GM23338 (cell line): ENCODE data around the gene RSU1. TPM values are rescaled to one million over a fixed set of nuclear protein-coding genes. Genes with fewer than 3 reads are reported as not detected.

ENCODE experiments used
- ATAC-seq: fragments of 200-7000 bp; cut with Tn5 transposase; 3 replicates; pipeline ENCODE4 v1.9.1; 2020
- DNase-seq: peaks from one replicate; pipeline ENCODE4 v3.0.0-alpha.2; 2015; ENCODE audit warnings: low spot score
- H2AFZ ChIP-seq: fragments of 200-600 bp; sonication (generic); 2 replicates; pipeline ENCODE4 v1.8.0; 2016; ENCODE audit warnings: antibody characterized with exemption, mild to moderate bottlenecking, moderate library complexity
- H3F3A ChIP-seq: fragments of 200-600 bp; sonication (generic); replicated peaks from 2 replicates; pipeline ENCODE4 v1.8.0; 2017; ENCODE audit warnings: antibody characterized with exemption, mixed run types, low read depth
- H3K27ac ChIP-seq: fragments of 200-600 bp; sonication (generic); 2 replicates; pipeline ENCODE4 v1.6.1; 2016; ENCODE audit warnings: low read depth
- H3K27me3 ChIP-seq: fragments of 200-600 bp; sonication (generic); 2 replicates; pipeline ENCODE4 v1.8.0; 2016; ENCODE audit warnings: mild to moderate bottlenecking, mixed run types, moderate library complexity; ENCODE audit not compliant: insufficient read depth
- H3K36me3 ChIP-seq: fragments of 200-600 bp; sonication (generic); 2 replicates; pipeline ENCODE4 v1.8.0; 2016; ENCODE audit warnings: mild to moderate bottlenecking; ENCODE audit not compliant: insufficient read depth
- H3K4me1 ChIP-seq: fragments of 200-600 bp; sonication (generic); 2 replicates; pipeline ENCODE4 v1.8.0; 2016; ENCODE audit warnings: mild to moderate bottlenecking, moderate library complexity; ENCODE audit not compliant: insufficient read depth
- H3K4me2 ChIP-seq: fragments of 200-600 bp; sonication (generic); 2 replicates; pipeline ENCODE4 v1.7.1; 2017; ENCODE audit warnings: mixed run types
- H3K4me3 ChIP-seq: fragments of 200-600 bp; sonication (generic); 2 replicates; pipeline ENCODE4 v1.6.1; 2016; ENCODE audit warnings: mixed run types
- H3K79me2 ChIP-seq: fragments of 200-600 bp; sonication (generic); replicated peaks from 2 replicates; pipeline ENCODE4 v1.8.0; 2017; ENCODE audit warnings: mild to moderate bottlenecking; ENCODE audit not compliant: insufficient read depth
- H3K9me2 ChIP-seq: fragments of 200-600 bp; sonication (generic); 2 replicates; pipeline ENCODE4 v1.8.0; 2017; ENCODE audit not compliant: insufficient read depth
- H4K20me1 ChIP-seq: fragments of 200-600 bp; sonication (generic); replicated peaks from 2 replicates; pipeline ENCODE4 v1.8.0; 2017; ENCODE audit warnings: mild to moderate bottlenecking; ENCODE audit not compliant: insufficient read depth
- H3K27ac Mint-ChIP-seq: 2 replicates; pipeline ENCODE4 v1.8.0; 2020; ENCODE audit warnings: inconsistent platforms, mild to moderate bottlenecking, moderate library complexity, mixed read lengths
- H3K27me3 Mint-ChIP-seq: 3 replicates; pipeline ENCODE4 v1.8.0; 2022; ENCODE audit warnings: low read depth, mild to moderate bottlenecking, moderate library complexity, mixed read lengths, inconsistent platforms; ENCODE audit not compliant: insufficient read depth, poor library complexity
- H3K36me3 Mint-ChIP-seq: 3 replicates; pipeline ENCODE4 v1.8.0; 2021; ENCODE audit warnings: low read depth, mild to moderate bottlenecking, inconsistent platforms, moderate library complexity, mixed read lengths
- H3K4me1 Mint-ChIP-seq: 3 replicates; pipeline ENCODE4 v1.8.0; 2020; ENCODE audit warnings: mild to moderate bottlenecking, inconsistent platforms, mixed read lengths
- H3K4me3 Mint-ChIP-seq: 3 replicates; pipeline ENCODE4 v1.8.0; 2021; ENCODE audit warnings: moderate library complexity, mild to moderate bottlenecking, inconsistent platforms, mixed read lengths
- H3K9me3 Mint-ChIP-seq: 3 replicates; pipeline ENCODE4 v1.8.0; 2020; ENCODE audit warnings: moderate library complexity, mild to moderate bottlenecking, inconsistent platforms, mixed read lengths
- CREB1 ChIP-seq: fragments of 250-450 bp; sonication (Bioruptor Pico); IDR thresholded peaks from 2 replicates; pipeline ENCODE4 v1.5.0; 2020; ENCODE audit warnings: low read depth, mild to moderate bottlenecking, moderate library complexity
- CTCF ChIP-seq, 2 experiments: fragments of 200-600 bp in 1 of 2; sonication (generic) in 1 of 2; conservative IDR thresholded peaks; 2 replicates each; pipeline versions ENCODE4 v1.5.1 to v1.6.1; 2016 to 2017; ENCODE audit warnings: antibody characterized with exemption in 2 of 2, low read depth in 2 of 2, mild to moderate bottlenecking in 2 of 2, moderate library complexity in 1 of 2
- EZH2phosphoT487 ChIP-seq: fragments of 200-600 bp; sonication (generic); IDR thresholded peaks from one replicate; pipeline ENCODE4 v1.8.1; 2018; ENCODE audit warnings: antibody characterized with exemption; ENCODE audit not compliant: unreplicated experiment
- NANOG ChIP-seq: IDR thresholded peaks from 2 replicates; pipeline ENCODE4 v1.6.1; 2016; ENCODE audit warnings: antibody characterized with exemption, borderline replicate concordance
- POLR2AphosphoS5 ChIP-seq: IDR thresholded peaks from 2 replicates; pipeline ENCODE4 v1.6.1; 2016; ENCODE audit warnings: antibody characterized with exemption, low read depth
- ZNF462 ChIP-seq: fragments of 250-450 bp; sonication (Bioruptor Pico); IDR thresholded peaks from 2 replicates; pipeline ENCODE4 v1.5.0; 2020; ENCODE audit warnings: mild to moderate bottlenecking, moderate library complexity
- polyA plus RNA-seq: library from polyadenylated mRNA; unstranded; fragments of >200 nt; fragmentation: Nextera tagmentation; extraction: Ambion mirVana; gene quantifications from 2 replicates; pipeline ENCODE4 v1.2.1, GENCODE V29; 2016
- total RNA-seq: library from RNA; depleted of rRNA; stranded (reverse); fragments of >200 nt; shearing (Covaris generic); gene quantifications from 2 replicates; pipeline ENCODE4 v1.2.3, GENCODE V29; 2014
- TF ChIP-seq, protein P1 (sequence below): IDR thresholded peaks from 2 replicates; pipeline ENCODE4 v1.6.1; 2016; ENCODE audit warnings: antibody characterized with exemption

Gene RSU1
- total and polyA plus RNA-seq, 2 experiments from 2014 or later, result 62.7 to 96.2 TPM

GRCh38 chr10:16713290-16713689, 103.9 kb downstream of the RSU1 start (continued):
- TF ChIP-seq ZNF462 (CRISPR knock-in tag) (no peak), CTCF (conservative IDR thresholded peaks at IDR 0.05; ENCODE audit: low read depth in 2 of 2) (no peak), CREB1 (no peak), NANOG (no peak), EZH2phosphoT487 (no peak)
- TF ChIP-seq, protein P1, sequence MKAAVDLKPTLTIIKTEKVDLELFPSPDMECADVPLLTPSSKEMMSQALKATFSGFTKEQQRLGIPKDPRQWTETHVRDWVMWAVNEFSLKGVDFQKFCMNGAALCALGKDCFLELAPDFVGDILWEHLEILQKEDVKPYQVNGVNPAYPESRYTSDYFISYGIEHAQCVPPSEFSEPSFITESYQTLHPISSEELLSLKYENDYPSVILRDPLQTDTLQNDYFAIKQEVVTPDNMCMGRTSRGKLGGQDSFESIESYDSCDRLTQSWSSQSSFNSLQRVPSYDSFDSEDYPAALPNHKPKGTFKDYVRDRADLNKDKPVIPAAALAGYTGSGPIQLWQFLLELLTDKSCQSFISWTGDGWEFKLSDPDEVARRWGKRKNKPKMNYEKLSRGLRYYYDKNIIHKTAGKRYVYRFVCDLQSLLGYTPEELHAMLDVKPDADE, result no peak

DNA sequence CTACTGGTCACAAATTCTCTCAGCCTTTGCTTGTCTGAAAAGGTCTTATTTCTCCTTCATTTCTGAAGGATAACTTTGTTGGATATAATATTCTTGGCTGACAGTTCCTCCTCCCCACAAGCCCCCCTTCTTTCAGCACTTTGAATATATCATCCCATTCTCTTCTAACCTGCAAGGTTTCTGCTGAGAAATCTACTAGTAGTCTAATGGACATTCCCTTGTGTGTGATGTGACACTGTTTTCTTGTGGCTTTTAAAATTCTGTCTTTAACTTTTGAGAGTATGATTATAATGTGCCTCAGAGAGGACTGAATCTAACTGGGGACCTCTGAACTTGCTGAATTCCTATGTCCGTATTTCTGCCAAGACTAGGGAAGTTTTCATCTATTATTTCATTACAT, 104.3 kb downstream of the RSU1 start:
- H3K27me3 ChIP-seq, result no peaks in the 10 kb centered on the region
- ATAC-seq (no peak), DNase-seq (no peak)
- H3K36me3 ChIP-seq, result no peaks in the 10 kb centered on the region; the same call in 1 of the 2 replicates
- H3K27ac Mint-ChIP-seq, result no peak overlapping the region
- H2AFZ ChIP-seq, result no peak overlapping the region
- H4K20me1 ChIP-seq, result no peaks in the 10 kb centered on the region; the same call in 1 of the 2 replicates
- no peak overlapping the region for H3K27ac ChIP-seq
- H3K4me3 Mint-ChIP-seq, result no peak overlapping the region
- peaks cover 3% of the 10 kb centered on the region; the same call in 1 of the 2 replicates for H3K9me2 ChIP-seq
- H3K9me3 Mint-ChIP-seq, result peaks cover 41% of the 10 kb centered on the region
- no peaks in the 10 kb centered on the region for H3K79me2 ChIP-seq
- H3K4me1 Mint-ChIP-seq, result no peaks in the 10 kb centered on the region
- H3K36me3 Mint-ChIP-seq, result peaks cover 32% of the 10 kb centered on the region
- H3K27me3 Mint-ChIP-seq, result peaks cover 6% of the 10 kb centered on the region
- no peaks in the 10 kb centered on the region for H3K4me1 ChIP-seq
- no peak overlapping the region for H3K4me2 ChIP-seq
- no peaks in the 10 kb centered on the region for H3F3A ChIP-seq
- no peak overlapping the region for H3K4me3 ChIP-seq
- no peak for TF ChIP-seq ZNF462 (CRISPR knock-in tag)
- no peak for TF ChIP-seq POLR2AphosphoS5
- no peak for TF ChIP-seq EZH2phosphoT487
